Caco-2 (cell line): Measurements from ENCODE around the gene AVL9. TPM values are rescaled to one million over a fixed set of nuclear protein-coding genes. Genes with fewer than 3 reads are reported as not detected.

ENCODE experiments used
- BruUV-seq: library from RNA; stranded (reverse); fragments of 400-500 nt; replicated peaks from 2 replicates; lab custom pipeline; 2021; lab: Mats Ljungman, UMichigan
- CTCF ChIA-PET: fragments of 300-600 bp; sonication (Branson Sonifier 250); formaldehyde crosslinking; loops from one replicate; lab custom pipeline; 2022; ENCODE audit warnings: antibody characterized with exemption; lab: Charles Lee
- POLR2A ChIA-PET: fragments of 300-600 bp; sonication (Branson Sonifier 250); formaldehyde crosslinking; loops from one replicate; lab custom pipeline; 2022; ENCODE audit warnings: antibody characterized with exemption; lab: Charles Lee
- DNase-seq, 2 experiments: peaks; one replicate each; pipeline versions ENCODE4 v3.0.0 to v3.0.0-alpha.2; 2020 to 2022
- H3K27me3 ChIP-seq: replicated peaks from 2 replicates; pipeline ENCODE4 v1.6.0; 2011; ENCODE audit warnings: low read length; ENCODE audit not compliant: control insufficient read depth, insufficient read depth
- H3K36me3 ChIP-seq: 2 replicates; pipeline ENCODE4 v1.5.1; 2011; ENCODE audit warnings: low read length; ENCODE audit not compliant: control insufficient read depth, insufficient read depth
- H3K4me1 ChIP-seq: fragments of 250-450 bp; sonication (Bioruptor Pico); 2 replicates; pipeline ENCODE4 v1.5.1; 2020; ENCODE audit warnings: mild to moderate bottlenecking
- H3K4me3 ChIP-seq: 2 replicates; pipeline ENCODE4 v1.5.1; 2011; ENCODE audit warnings: low read depth, mild to moderate bottlenecking, control low read depth, low read length
- H3K9me3 ChIP-seq: fragments of 250-450 bp; sonication (Bioruptor Pico); 2 replicates; pipeline ENCODE4 v1.5.1; 2020; ENCODE audit warnings: mild to moderate bottlenecking, moderate library complexity
- H3K27ac Mint-ChIP-seq: one replicate; pipeline ENCODE4 v1.8.0; 2022; ENCODE audit warnings: mixed read lengths; ENCODE audit not compliant: unreplicated experiment
- H3K27me3 Mint-ChIP-seq: one replicate; pipeline ENCODE4 v1.8.0; 2022; ENCODE audit warnings: mixed read lengths; ENCODE audit not compliant: insufficient read depth, unreplicated experiment
- H3K36me3 Mint-ChIP-seq: one replicate; pipeline ENCODE4 v1.8.0; 2022; ENCODE audit warnings: mild to moderate bottlenecking, mixed read lengths; ENCODE audit not compliant: insufficient read depth, unreplicated experiment
- H3K4me1 Mint-ChIP-seq: one replicate; pipeline ENCODE4 v1.8.0; 2022; ENCODE audit warnings: low read depth, mixed read lengths; ENCODE audit not compliant: unreplicated experiment
- H3K4me3 Mint-ChIP-seq: one replicate; pipeline ENCODE4 v1.8.0; 2022; ENCODE audit warnings: mild to moderate bottlenecking, moderate library complexity, mixed read lengths; ENCODE audit not compliant: unreplicated experiment
- H3K9me3 Mint-ChIP-seq: one replicate; pipeline ENCODE4 v1.8.0; 2022; ENCODE audit warnings: mixed read lengths; ENCODE audit not compliant: unreplicated experiment
- CTCF ChIP-seq, 2 experiments: fragments of 200-600 bp in 1 of 2; IDR thresholded peaks; 1 replicate in 1 of 2; 2 replicates in 1 of 2; pipeline versions ENCODE4 v1.5.1 to v1.8.0; 2011 to 2022; ENCODE audit warnings: antibody characterized with exemption in 1 of 2, control low read depth in 1 of 2, inconsistent platforms in 1 of 2, low read depth in 1 of 2, low read length in 1 of 2, mild to moderate bottlenecking in 1 of 2, moderate library complexity in 1 of 2; ENCODE audit not compliant: insufficient read depth in 1 of 2, severe bottlenecking in 1 of 2, unreplicated experiment in 1 of 2
- intact Hi-C: fragments of 100-400 bp; cut with micrococcal nuclease; formaldehyde crosslinking; loops from one replicate; pipeline ENCODE4 v1.10.0; 2022; ENCODE audit not compliant: unreplicated experiment
- total RNA-seq: library from RNA; stranded (reverse); gene quantifications from 2 replicates; pipeline ENCODE4 v1.2.3, GENCODE V29; 2022

Gene AVL9
- total RNA-seq, 1 experiment from 2014 or later: 39.7 TPM

GRCh38 chr7:32560075-32560474 is 64.8 kb downstream of the AVL9 start:
- no peaks in the 10 kb centered on the region for H3K27me3 ChIP-seq
- H3K4me3 ChIP-seq: no peak overlapping the region
- no peaks in the 10 kb centered on the region for H3K27me3 Mint-ChIP-seq
- DNase-seq: no peak
- no peaks in the 10 kb centered on the region for H3K4me1 Mint-ChIP-seq
- no peaks in the 10 kb centered on the region for H3K9me3 Mint-ChIP-seq
- ChIA-PET POLR2A (no interaction called here), CTCF (no interaction called here)
- no peaks in the 10 kb centered on the region for H3K9me3 ChIP-seq
- no peak overlapping the region for H3K4me3 Mint-ChIP-seq
- intact Hi-C loops: no loop called here
- H3K36me3 ChIP-seq: peaks cover 1% of the 10 kb centered on the region; the same call in 1 of the 2 replicates
- H3K4me1 ChIP-seq: no peaks in the 10 kb centered on the region
- BruUV-seq: no TSS peak
- H3K36me3 Mint-ChIP-seq: peaks cover 55% of the 10 kb centered on the region
- no peak for TF ChIP-seq CTCF (IDR thresholded peaks at IDR 0.05; ENCODE audit: insufficient read depth in 1 of 2, low read depth in 1 of 2, low read length in 1 of 2, severe bottlenecking in 1 of 2, unreplicated experiment in 1 of 2)
- no peak overlapping the region for H3K27ac Mint-ChIP-seq

- POLR2A ChIA-PET: no interaction called here
- BruUV-seq: no TSS peak
- CTCF ChIA-PET: no interaction called here
These were observed 66.3 kb downstream of the AVL9 start for GRCh38 chr7:32561613-32562012.

GRCh38 chr7:32564542-32564941 is 69.3 kb downstream of the AVL9 start:
- no peaks in the 10 kb centered on the region for H3K9me3 Mint-ChIP-seq
- H3K27ac Mint-ChIP-seq: no peak overlapping the region
- Histone ChIP-seq H3K36me3 (no peaks in the 10 kb centered on the region; the same call in 1 of the 2 replicates), H3K27me3 (no peaks in the 10 kb centered on the region), H3K9me3 (no peaks in the 10 kb centered on the region), H3K4me3 (no peak overlapping the region), H3K4me1 (no peaks in the 10 kb centered on the region)
- no peak for TF ChIP-seq CTCF (IDR thresholded peaks at IDR 0.05; ENCODE audit: insufficient read depth in 1 of 2, low read depth in 1 of 2, low read length in 1 of 2, severe bottlenecking in 1 of 2, unreplicated experiment in 1 of 2)
- H3K4me3 Mint-ChIP-seq: no peak overlapping the region
- no TSS peak for BruUV-seq
- CTCF ChIA-PET: no interaction called here
- intact Hi-C loops: no loop called here
- no peaks in the 10 kb centered on the region for H3K27me3 Mint-ChIP-seq
- no peak for DNase-seq
- H3K4me1 Mint-ChIP-seq: no peaks in the 10 kb centered on the region
- POLR2A ChIA-PET: no interaction called here
- peaks cover 33% of the 10 kb centered on the region for H3K36me3 Mint-ChIP-seq

More at GRCh38 chr7:32561613-32562012, 66.3 kb downstream of the AVL9 start:
- Mint-ChIP-seq H3K4me3 (no peak overlapping the region), H3K36me3 (peaks cover 55% of the 10 kb centered on the region), H3K9me3 (no peaks in the 10 kb centered on the region), H3K4me1 (no peaks in the 10 kb centered on the region), H3K27me3 (no peaks in the 10 kb centered on the region), H3K27ac (no peak overlapping the region)
- Histone ChIP-seq H3K4me1 (no peaks in the 10 kb centered on the region), H3K9me3 (no peaks in the 10 kb centered on the region), H3K27me3 (no peaks in the 10 kb centered on the region), H3K36me3 (peaks cover 1% of the 10 kb centered on the region; the same call in 1 of the 2 replicates), H3K4me3 (no peak overlapping the region)
- no peak for TF ChIP-seq CTCF (IDR thresholded peaks at IDR 0.05; ENCODE audit: insufficient read depth in 1 of 2, low read depth in 1 of 2, low read length in 1 of 2, severe bottlenecking in 1 of 2, unreplicated experiment in 1 of 2)
- intact Hi-C loops: no loop called here
- no peak for DNase-seq
